ENCODE results near the gene TSEN34.
A peak's percentile ranks its signal among the peaks of the same experiment; 100 is the strongest.
"Not testable (repeated sequence)": the region's sequence is repeated elsewhere in the genome, so short reads cannot be mapped to it uniquely, and the experiment has no call there.

TSEN34 gene

DNA sequence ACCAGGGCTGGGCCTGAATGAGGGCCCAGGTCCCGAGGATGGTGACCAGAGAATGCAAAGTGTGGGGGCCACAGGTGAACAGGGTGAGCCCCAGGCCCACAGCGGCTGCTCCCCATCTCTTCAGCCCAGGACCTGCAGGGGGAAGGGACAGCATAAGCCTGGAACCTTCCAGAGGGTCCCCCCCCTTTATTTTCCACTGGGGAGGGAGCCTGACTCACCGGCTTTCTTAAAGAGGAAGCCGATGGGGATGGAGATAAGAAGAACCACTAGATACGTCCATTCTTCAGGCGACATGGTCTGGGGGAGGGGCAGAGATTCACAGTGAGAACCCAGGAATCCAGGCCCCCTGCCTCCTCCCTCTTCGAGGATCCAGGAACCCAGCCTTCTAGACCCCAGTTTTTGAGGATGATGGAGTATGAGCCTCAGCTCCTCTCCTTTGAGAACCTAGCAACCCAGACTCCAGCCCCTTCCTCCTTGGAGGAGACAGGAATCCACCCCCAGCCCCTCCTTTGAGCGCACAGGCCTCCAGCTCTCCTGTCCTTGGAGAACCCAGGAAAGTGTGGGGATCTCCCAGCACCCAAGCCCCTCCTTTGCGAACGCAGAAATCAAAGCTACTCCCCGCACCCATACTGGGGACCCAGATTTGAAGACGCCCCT, 2.8 kb upstream of the TSEN34 start:
- TF ChIP-seq, protein P1, sequence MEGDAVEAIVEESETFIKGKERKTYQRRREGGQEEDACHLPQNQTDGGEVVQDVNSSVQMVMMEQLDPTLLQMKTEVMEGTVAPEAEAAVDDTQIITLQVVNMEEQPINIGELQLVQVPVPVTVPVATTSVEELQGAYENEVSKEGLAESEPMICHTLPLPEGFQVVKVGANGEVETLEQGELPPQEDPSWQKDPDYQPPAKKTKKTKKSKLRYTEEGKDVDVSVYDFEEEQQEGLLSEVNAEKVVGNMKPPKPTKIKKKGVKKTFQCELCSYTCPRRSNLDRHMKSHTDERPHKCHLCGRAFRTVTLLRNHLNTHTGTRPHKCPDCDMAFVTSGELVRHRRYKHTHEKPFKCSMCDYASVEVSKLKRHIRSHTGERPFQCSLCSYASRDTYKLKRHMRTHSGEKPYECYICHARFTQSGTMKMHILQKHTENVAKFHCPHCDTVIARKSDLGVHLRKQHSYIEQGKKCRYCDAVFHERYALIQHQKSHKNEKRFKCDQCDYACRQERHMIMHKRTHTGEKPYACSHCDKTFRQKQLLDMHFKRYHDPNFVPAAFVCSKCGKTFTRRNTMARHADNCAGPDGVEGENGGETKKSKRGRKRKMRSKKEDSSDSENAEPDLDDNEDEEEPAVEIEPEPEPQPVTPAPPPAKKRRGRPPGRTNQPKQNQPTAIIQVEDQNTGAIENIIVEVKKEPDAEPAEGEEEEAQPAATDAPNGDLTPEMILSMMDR (IDR thresholded peaks at IDR 0.05; ENCODE audit: low read depth, low read length), result no peak
- H3K4me3 ChIP-seq (replicated peaks in 1 of 2; ENCODE audit: low read depth in 2 of 2, low read length in 2 of 2), result peak overlapping the region; percentile 69 to 85
- peak; percentile 47 to 48 for DNase-seq (ENCODE audit: low read depth in 2 of 2)

DNA sequence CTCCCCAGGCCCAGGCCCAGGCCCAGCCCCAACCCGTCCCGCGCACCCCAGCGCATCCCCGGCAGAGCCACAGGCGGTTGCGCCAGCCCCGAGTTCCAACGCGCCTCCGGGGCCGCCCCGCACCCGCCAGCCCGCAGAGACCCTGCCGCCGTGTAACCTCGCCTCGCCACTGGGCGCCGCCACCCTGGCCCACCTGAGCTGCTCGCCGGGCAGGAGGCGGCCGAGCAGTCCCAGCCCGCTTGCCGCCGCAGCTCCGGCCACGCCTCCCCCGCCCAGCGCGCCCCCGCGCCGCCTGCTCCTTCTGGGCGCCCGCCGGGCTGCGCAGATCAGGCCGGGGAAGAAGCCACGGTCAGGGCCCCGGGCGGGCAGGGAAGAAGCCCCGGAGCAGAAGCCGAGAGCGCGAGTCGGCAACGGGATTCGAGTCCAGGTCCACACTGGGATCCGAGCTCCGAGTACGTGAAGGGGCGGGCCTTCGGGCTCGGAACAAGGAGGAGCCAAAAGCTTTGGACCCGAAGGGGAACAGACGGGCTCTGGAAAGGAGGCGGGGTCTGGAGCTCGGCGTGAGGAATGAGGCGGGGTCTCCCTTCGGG, 1.9 kb upstream of the TSEN34 start, which contains the start of gene MBOAT7:
Gene MBOAT7 (minus strand): TSS at position 436 of the 590 bp plus-strand sequence. CDS start 1,072 bp downstream, outside the sequence.
- TF ChIP-seq, protein P1 (IDR thresholded peaks at IDR 0.05; ENCODE audit: low read depth, low read length), result no peak
- DNase-seq (ENCODE audit: low read depth in 2 of 2), result no peak
- H3K4me3 ChIP-seq (replicated peaks in 1 of 2; ENCODE audit: low read depth in 2 of 2, low read length in 2 of 2), result peak within 1 kb of the TSS; percentile 69 to 85

DNA sequence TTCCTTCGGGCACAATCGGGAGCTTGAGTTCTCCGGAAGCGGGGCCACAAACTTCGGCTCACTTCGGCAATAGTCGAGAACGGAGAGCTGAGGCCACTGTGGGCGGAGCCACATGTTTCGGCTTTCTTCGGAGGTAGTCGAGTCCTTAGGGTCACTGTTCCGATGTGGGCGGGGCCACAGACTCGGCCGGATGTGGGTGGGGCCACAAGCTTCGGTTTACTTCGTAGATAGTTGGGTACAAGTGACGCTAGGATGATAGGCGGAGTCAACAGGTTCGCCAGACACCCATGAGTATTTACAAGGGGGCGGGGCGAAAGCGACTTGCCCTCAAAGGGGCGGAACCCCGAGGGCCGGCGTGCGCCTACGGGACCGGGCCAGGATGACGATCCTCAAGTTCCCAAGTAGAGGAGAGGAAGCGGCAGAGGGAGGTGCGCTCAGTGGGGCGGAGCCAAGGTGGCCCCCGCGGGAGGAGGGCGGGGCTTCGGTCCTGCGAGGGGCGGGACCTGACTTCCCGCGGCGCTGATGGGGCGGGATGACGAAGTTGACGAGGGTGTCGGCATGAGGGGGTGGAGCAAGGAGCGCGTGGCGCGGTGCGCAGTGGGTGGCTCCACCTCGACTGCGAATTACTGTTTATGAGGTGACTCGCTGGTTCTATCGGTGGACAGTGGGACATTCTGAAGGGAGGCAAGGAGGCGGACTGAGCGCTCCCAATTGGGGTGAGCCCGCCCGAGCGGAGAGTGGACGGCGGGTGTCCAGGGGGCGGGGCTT, 1.2 kb upstream of the TSEN34 start:
- TF ChIP-seq, protein P1 (IDR thresholded peaks at IDR 0.05; ENCODE audit: low read depth, low read length), result no peak
- peak overlapping the region; percentile 69 to 85 for H3K4me3 ChIP-seq (replicated peaks in 1 of 2; ENCODE audit: low read depth in 2 of 2, low read length in 2 of 2)
- peak; percentile 100 for DNase-seq (ENCODE audit: low read depth in 2 of 2)

DNA sequence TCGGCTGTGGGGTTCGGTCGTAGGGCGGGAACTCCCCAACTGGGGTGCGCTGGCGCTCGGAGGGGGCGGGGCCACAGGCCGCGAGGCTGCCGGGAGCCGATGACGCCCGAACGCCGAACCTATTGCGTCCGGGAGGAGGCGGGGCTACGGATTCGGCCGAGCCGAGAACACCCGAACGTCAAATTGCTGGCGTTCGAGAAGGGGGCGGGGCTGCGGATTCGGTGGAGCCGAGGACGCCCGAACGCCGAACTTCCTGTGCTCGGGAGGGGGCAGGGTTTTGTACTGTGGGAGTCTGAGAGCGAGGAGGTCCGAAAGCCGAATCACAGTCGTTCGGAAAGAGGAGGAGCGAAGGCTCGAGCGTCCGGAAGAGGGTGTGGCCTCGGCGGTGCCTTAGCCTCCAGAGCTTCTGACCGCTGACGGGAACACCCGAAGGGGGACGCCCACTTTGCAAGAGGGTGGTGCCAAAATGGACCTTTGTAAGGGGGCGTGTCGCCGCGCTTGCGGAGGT, 551 bp upstream of the TSEN34 start:
- peak; percentile 100 for DNase-seq (ENCODE audit: low read depth in 2 of 2)
- peak overlapping the region; percentile 73 to 85 for H3K4me3 ChIP-seq (replicated peaks in 1 of 2; ENCODE audit: low read depth in 2 of 2, low read length in 2 of 2)
- TF ChIP-seq, protein P1 (IDR thresholded peaks at IDR 0.05; ENCODE audit: low read depth, low read length), result no peak

DNA sequence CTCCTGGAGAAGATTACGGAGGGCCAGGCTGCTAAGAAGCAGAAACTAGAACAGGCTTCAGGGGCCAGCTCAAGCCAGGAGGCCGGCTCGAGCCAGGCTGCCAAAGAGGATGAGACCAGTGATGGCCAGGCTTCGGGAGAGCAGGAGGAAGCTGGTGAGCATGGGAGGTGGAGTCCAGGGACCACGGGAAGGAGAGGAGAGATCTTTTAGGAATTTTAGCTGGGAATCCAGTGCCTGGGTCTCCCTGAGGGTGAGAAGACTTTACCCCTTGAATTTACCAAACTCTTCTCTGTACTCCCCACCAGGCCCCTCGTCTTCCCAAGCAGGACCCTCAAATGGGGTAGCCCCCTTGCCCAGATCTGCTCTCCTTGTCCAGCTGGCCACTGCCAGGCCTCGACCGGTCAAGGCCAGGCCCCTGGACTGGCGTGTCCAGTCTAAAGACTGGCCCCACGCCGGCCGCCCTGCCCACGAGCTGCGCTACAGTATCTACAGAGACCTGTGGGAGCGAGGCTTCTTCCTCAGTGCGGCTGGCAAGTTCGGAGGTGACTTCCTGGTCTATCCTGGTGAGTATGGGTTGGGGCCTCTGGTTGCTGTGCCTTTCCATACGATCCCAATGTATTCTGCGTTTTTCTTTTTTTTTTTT, 824 bp downstream of the TSEN34 start:
- DNase-seq (ENCODE audit: low read depth in 2 of 2), result no peak
- peak overlapping the region; percentile 73 to 85 for H3K4me3 ChIP-seq (replicated peaks in 1 of 2; ENCODE audit: low read depth in 2 of 2, low read length in 2 of 2)
- TF ChIP-seq, protein P1 (IDR thresholded peaks at IDR 0.05; ENCODE audit: low read depth, low read length), result no peak

DNA sequence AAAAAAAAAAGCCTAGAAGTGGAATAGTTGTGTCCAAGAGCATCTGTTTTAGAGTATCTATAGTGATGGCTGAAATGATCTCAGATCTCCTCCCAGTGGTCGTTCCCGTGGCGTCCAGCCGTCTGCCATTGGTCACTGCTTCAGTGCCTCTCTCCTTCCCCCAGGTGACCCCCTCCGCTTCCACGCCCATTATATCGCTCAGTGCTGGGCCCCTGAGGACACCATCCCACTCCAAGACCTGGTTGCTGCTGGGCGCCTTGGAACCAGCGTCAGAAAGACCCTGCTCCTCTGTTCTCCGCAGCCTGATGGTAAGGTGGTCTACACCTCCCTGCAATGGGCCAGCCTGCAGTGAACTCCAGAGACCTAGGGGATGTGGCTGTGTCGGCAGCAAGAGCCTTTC, 1.9 kb downstream of the TSEN34 start:
- TF ChIP-seq, protein P1 (IDR thresholded peaks at IDR 0.05; ENCODE audit: low read depth, low read length), result no peak
- no peak overlapping the region for H3K4me3 ChIP-seq (replicated peaks in 1 of 2; ENCODE audit: low read depth in 2 of 2, low read length in 2 of 2)
- no peak for DNase-seq (ENCODE audit: low read depth in 2 of 2)

DNA sequence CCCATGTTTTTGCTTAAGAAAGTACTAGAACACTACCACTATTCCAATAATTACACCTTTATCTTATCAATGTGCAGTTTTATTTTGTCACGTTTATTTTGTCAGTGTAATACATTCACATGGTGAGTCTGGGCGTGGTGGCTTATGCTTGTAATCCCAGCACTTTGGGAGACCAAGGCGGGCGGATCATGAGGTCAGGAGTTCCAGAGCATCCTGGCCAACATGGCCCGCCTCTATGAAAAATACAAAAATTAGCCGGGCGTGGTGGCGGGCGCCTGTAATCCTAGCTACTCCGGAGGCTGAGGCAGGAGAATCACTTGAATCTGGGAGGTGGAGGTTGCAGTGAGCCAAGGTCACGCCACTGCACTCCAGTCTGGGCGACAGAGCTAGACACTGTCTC, 3.4 kb downstream of the TSEN34 start:
- not testable (repeated sequence) for DNase-seq (ENCODE audit: low read depth in 2 of 2); H3K4me3 ChIP-seq (replicated peaks in 1 of 2; ENCODE audit: low read depth in 2 of 2, low read length in 2 of 2)
